Activated CD8-positive, alpha-beta memory T cell treated with anti-CD3 and anti-CD28 coated beads for 24 hours (primary cell): ENCODE measurements around the gene KMT2D.
"Not testable (repeated sequence)": the region's sequence is repeated elsewhere in the genome, so short reads cannot be mapped to it uniquely, and the experiment has no call there.

Experiments
- DNase-seq: peaks from one replicate; pipeline ENCODE4 v3.0.0-alpha.2; 2020

The KMT2D gene

GRCh38 chr12:49086116-49086515 lies 25.5 kb upstream of the KMT2D start:
- DNase-seq, result no peak

- DNase-seq, result no peak
Observed at GRCh38 chr12:49084438-49084837, 23.8 kb upstream of the KMT2D start.

GRCh38 chr12:49079793-49080192 lies 19.2 kb upstream of the KMT2D start:
- DNase-seq, result no peak

GRCh38 chr12:49070971-49071370 lies 10.4 kb upstream of the KMT2D start:
- no peak for DNase-seq

- peak; percentile 99 for DNase-seq
Observed at GRCh38 chr12:49069507-49070346, 9.1 kb upstream of the KMT2D start, which contains the start of gene RHEBL1. Gene RHEBL1 (minus strand): TSS chr12:49069979. CDS start chr12:49069785, 194 bp downstream.

- DNase-seq, result no peak
Observed at GRCh38 chr12:49068879-49069506, 8.4 kb upstream of the KMT2D start.

GRCh38 chr12:49066120-49066519 lies 5.5 kb upstream of the KMT2D start:
- no peak for DNase-seq

- DNase-seq, result no peak
Observed at GRCh38 chr12:49064767-49065152, 4.2 kb upstream of the KMT2D start.

- DNase-seq, result not testable (repeated sequence)
Observed at GRCh38 chr12:49061916-49062315, 1.3 kb upstream of the KMT2D start.

GRCh38 chr12:49061157-49061650 lies 610 bp upstream of the KMT2D start:
- DNase-seq, result no peak

GRCh38 chr12:49059299-49060171 lies 1.1 kb downstream of the KMT2D start:
- DNase-seq, result no peak

GRCh38 chr12:49059045-49059298 lies 1.6 kb downstream of the KMT2D start:
- no peak for DNase-seq

- DNase-seq, result peak; percentile 55
Observed at GRCh38 chr12:49058366-49059044, 2.1 kb downstream of the KMT2D start.

- peak; percentile 55 for DNase-seq
Observed at GRCh38 chr12:49057888-49058287, 2.7 kb downstream of the KMT2D start.

GRCh38 chr12:49055978-49056754 lies 4.4 kb downstream of the KMT2D start:
- DNase-seq, result peak; percentile 71

- no peak for DNase-seq
Observed at GRCh38 chr12:49055092-49055491, 5.5 kb downstream of the KMT2D start.

- DNase-seq, result no peak
Observed at GRCh38 chr12:49054524-49054923, 6.1 kb downstream of the KMT2D start.

GRCh38 chr12:49054096-49054495 lies 6.5 kb downstream of the KMT2D start:
- DNase-seq, result no peak

- no peak for DNase-seq
Observed at GRCh38 chr12:49052451-49053208, 8.0 kb downstream of the KMT2D start.

GRCh38 chr12:49051777-49052438 lies 8.7 kb downstream of the KMT2D start:
- DNase-seq, result no peak

GRCh38 chr12:49051373-49051764 lies 9.2 kb downstream of the KMT2D start:
- DNase-seq, result no peak
